CD4-positive, alpha-beta T cell treated with Interleukin-21 for 1 hour (primary cell): ENCODE measurements around the gene NFKB1.

Source experiments
- DNase-seq: peaks from one replicate; pipeline ENCODE4 v3.0.0-alpha.2; 2020

NFKB1 gene

DNA sequence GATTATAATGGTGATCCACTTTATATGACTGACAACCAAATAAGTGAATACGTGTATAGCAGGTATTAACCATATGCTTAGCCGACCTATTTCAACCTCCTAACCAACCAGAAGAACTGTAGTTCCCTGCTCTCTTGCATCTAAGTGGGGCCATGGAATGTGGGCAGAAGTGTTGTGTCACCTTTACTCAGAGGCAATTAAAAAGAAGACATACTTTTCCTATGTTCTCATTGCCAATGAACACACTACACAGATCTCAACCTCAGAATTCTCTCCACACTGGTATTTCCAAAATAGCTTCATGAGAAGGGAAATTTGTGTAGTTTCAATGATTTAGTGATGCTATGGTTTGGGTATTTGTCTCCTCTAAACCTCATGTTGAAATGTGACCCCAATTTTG lies 3.2 kb upstream of the NFKB1 start:
- no peak for DNase-seq

DNA sequence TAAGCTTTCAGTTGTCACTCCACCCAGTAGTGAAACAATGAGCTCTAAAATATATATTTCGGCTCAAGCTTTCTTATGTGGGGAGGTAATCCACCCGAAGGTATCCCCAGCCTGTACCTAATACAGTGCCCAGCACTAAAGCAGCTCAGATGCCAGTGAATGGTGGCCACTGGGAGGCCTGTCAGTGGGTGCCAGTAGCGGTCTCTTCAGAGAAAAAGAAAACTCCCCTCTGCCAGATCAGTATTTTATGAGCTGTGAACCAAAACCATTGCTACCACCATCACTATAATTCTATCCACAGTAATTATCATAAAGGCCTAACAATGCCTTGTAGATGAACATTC lies 835 bp upstream of the NFKB1 start:
- peak; percentile 72 for DNase-seq

DNA sequence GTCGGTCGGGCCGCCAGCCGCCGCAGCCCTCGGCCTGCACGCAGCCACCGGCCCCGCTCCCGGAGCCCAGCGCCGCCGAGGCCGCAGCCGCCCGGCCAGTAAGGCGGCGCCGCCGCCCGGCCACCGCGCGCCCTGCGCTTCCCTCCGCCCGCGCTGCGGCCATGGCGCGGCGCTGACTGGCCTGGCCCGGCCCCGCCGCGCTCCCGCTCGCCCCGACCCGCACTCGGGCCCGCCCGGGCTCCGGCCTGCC lies 213 bp downstream of the NFKB1 start:
- DNase-seq, result no peak

DNA sequence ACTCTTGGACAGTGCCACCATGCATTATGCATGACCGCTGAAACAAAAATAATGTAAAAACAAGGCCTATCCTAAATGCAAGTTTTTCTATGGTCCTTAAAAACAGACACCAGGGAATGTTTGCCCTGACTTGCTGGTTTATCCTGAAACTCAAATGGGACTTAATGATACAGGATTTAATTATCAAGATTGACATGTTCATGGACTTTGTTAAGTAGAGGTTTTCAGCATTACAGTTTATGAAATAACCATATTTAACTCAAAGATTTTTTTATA lies 1.3 kb downstream of the NFKB1 start:
- DNase-seq, result no peak

DNA sequence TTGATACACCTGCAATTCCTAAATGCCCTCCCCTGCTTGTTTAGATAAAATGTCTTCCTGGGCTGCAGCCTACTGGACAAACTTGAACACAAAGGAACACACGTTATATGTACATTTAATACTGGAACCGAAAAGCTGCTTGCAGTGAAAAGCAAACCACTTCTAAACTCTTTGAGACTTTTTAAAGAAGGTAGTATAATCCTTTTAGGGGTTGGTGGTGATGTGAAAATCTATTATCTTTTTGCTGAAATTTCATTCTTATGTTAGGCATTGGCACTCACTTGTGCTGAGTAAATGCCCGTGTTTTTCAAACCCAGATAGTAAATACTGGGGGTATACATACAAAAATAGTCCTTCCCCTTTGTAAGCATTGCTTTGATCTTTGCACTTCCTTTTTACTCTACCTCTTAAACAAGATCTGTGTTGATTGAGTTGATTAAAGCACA lies 2.2 kb downstream of the NFKB1 start:
- no peak for DNase-seq

DNA sequence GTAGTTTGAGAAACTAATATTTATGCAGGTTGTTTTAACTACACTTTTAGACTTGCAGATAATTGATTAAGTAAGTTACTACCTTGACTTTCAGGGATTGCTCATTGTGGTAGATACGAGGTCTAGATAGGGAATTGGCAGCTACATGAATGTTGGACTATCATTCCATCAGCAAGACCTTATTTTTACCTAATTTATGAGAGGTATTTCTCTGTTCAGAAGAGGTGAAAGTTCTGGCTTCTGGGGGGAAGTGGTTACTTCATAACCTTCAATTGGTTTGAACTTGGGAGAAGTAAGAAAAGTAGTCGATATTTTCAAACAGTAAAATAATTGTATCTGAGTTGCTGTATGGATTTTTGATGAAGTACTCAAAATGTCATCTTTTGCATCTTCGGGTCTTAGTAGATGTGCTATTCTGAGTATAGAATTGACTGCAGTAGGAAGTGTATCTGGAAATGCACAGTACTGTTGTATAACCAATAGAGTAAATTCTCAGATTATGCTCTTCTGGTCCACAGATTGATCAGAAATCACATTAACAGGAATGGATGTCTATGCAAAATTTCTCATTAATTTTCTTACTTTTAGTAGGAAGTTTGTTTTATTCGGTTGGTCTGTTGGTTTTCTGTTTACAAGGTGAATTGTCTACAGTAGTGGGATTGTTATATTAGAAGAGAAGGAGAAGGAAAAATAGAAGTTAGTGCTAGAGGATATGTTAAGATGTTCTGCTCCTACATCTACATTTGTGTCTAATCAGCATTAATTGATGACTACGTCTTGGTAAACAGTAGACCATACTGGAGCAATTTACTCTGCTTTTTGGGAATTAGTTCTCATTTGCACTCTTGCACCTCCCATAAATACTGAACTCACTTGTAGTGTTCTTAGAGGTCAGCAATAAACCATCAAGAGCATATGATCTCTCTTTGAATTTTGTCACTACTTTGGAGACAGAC lies 3.0 kb downstream of the NFKB1 start:
- DNase-seq, result peak; percentile 35

DNA sequence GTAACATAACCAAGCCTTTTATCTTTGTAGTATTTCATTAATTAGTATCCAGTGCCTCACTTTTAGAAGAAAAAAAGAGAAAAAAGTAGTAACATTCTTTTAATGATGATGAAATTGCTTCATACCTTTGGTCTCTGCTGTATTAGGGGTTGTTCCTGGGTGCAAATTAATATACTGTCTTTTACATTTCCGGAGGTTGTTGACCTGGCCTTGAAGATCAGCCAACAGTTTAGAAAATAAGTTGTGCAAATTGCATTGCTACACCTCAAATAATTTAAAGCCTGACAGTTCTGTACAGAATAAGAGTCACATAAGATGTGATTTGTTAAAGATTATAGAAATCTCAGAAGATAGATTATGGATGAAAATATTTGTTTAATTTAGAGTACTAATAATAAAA lies 3.8 kb downstream of the NFKB1 start:
- DNase-seq, result no peak

DNA sequence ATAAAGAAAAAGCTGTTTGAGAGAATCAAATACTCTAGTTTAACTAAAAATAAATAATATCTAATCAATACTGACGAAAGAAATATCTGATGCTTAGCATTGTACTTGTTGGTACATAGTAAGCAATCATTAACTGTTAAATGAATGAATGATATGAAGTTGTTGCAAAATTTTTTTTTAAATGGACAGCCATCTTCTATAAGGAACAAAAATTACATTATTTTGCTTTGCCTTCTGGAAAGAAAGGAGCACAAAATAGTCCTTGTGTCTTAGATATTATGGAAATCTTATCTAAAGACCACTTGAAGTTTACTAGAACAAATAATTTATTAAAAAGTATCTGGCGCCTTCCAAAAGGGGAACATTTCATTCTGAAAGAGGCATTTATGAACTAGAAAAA lies 4.5 kb downstream of the NFKB1 start:
- DNase-seq, result no peak

DNA sequence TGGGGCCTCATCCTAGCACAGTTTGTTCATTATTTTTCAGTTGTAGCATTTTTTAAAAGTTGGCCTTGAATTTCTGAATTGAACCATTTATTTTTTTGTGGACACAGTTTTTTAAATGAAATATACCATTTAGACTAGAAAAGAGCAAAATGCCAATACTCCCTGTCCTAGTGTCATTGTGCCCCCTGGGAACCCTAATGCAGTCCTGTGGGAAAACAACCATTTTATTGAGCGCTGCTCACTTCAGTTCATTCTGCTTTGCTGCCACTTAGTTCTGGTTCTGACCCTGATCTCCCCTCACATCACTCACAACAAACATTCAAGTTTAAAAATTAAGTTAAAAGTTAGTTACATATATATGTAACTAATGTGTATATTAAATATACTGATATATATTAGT lies 5.4 kb downstream of the NFKB1 start:
- DNase-seq, result no peak

DNA sequence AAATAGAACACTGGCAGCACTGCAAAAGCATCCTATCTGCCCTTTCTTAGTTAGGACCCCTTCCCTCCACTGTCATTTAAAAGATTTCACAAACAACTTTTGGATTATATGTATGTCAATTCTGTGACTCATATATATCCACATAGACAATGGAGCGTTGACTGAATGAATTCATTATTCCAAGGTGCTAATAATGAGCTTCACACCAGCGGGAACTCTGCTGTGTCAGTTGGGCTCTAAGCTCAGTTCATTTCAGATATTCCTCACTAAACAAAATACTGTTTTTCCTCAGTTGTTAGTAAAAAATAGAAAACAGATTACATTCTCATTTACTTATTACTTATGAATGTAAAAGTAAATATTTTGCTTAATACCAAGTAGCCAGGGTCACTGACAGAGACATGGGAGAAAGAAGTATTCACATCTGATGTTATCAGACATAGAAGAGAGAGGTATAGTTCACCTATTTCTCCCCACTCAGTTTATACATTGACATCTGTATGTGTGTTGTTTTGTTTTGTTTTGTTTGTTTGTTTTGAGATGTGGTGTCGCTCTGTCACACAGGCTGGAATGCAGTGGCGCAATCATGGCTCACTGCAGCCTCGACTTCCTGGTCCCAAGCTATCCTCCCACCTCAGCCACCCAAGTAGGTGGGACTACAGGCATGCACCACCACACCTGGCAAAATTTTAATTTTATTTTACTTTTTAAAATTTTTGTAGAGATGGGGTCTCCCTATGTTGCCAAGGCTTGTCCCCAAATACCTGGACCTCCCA lies 10.9 kb downstream of the NFKB1 start:
- DNase-seq, result no peak

DNA sequence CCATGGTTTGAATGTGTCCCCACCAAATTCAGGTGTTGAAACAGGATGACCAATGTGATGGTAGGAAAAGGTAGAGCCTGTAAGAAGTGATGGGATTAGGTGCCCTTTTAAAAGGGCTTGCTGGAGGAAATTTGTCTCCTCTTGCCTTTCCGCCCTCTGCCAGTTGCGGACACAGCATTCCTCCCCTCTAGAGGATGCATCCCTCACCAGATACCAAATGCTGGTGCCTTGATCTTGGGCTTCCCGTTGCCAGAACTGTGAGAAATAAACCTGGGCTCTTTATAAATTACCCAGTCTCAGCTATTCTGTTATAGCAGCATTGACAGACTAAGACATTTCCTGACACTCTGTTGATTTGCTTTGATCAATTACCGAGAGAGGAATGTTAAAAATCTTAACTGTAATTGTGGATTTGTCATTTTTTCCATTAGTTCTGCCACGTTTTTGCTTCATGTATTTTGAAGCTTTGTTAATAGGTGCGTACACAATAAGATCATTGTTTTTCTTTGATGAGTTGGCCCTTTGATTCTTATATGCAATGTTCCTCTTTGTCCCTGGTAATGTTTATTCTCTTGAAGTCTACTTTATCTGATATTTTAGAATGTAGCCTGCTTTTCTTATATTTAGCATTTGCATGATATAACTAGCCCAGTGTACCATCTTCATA lies 13.3 kb downstream of the NFKB1 start:
- DNase-seq, result no peak

DNA sequence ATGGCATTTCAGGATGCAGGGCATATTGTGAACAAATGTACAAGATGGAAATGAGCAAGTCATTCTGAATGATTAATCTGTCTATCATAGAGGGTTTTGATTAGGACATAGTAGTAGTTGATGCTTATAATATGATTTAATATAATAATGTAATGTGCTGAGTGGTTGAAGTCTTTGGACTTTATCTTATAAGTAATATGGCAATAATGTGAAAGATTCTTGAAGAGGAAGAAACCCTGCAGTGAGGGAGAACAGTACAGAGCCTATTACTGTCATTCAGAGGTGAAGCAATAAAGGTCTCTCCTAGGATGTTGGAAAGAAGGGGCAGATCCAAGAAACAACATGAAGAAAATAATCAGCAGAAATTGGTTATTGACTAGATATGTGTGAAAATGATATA lies 16.6 kb downstream of the NFKB1 start:
- no peak for DNase-seq

DNA sequence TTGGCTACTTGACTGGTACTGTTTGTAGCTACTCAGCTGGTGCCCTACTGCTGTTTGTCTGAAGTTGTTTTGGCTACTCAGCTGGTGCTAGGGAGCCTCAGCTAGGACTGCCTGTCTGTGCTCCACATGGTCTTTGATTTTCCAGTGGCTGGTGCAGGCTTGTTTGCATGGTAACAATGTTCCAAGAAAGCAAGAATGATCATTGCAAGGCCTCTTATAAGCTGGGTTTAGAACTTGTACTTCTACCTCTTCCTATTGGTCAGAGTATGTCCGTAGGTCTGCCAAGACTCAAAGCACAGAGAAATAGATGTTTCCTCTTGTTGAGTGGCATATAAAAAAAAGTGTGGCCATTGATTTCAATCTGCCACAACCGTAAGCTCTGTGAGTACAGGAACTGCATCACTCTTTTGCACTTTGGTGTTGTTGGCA lies 17.6 kb downstream of the NFKB1 start:
- DNase-seq, result peak; percentile 76

DNA sequence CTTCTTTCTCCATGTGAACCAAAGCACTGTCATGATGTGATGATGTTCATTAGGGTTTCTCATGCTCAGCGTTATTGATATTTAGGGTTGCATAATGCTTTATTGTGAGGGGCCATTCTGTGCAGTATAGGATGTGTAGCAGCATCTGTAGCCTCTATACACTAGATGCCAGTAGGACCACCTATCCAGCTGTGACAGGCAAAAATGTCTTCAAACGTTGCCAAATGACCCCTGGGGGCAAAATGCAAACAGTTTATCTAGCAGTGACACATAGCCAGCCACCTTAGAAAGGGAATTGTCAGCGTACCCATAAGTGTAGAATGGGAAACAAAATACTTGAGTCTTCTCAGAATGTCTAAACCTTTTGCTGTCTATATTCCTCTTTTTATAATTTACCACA lies 18.8 kb downstream of the NFKB1 start:
- DNase-seq, result no peak

DNA sequence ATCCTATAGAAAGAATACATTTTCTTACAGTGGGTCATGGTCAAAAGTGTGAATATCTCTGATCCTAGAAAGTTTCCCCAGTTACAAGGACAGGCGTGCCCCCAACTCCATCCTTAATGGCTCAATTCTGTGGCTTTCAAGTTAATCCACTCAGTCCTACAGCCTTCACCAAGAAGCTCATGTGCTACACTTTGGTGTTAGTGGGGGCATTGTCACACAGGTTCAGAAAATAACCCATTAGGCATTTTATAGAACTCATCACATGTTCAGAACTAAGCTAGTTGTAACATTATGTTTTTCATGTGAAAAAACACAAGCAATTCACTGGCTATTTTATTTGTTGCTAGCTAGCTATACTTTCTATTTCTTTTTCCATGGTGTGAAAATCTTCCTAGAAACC lies 20.4 kb downstream of the NFKB1 start:
- DNase-seq, result no peak

DNA sequence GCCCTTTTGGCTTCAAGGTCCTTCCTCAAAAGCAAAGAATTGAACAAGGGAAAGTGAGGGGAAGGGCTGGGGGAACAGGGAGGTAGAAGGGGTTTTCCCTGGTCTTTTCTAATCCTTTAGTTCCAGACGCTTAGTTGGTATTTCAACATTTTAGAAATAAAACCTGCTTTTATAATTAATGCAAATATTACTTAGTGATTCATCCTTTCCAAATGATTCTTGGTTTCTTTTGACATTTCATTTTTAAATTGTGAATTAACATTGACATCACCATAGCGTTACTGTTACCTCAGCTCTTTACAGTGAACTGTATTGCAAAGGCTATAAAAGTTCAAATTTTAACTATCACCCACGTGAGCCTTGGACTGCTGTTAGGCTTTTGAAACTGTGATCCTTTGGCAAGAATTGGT lies 20.9 kb downstream of the NFKB1 start:
- DNase-seq, result no peak

DNA sequence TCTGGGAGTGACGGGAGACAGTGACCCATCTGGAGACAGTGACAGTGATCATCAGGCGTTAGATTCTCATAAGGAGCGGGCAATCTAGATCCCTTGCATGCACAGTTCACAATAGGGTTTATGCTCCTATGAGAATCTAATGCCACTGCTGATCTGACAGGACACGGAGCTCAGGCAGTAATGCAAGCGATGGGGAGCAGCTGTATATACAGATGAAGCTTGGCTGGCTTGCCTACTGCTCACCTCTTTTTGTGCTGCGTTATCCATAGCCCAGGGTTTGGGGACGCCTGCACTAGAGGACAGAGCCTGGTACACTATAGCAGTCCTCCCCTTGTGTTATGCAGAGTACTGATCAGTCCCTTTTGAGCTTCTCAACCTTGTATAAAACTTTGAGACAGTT lies 23.5 kb downstream of the NFKB1 start:
- no peak for DNase-seq

DNA sequence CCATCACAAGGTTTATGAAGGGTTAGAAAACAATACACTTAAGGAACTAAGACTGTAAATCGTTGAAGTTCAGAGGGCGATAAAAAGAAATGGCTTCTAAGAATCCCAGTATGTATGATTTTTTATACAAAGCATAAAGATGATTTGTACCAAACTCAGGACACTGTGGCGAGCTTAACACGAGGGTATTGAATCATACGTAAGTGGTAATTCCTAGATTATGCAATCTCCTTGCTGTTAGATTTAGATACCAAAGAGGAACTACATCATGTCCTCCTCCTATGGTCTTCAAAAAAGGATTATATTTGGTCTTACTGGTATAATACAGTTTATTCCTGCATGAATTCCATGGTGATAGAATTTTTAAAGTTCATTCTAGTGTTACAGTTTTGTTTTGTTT lies 23.9 kb downstream of the NFKB1 start:
- DNase-seq, result no peak

DNA sequence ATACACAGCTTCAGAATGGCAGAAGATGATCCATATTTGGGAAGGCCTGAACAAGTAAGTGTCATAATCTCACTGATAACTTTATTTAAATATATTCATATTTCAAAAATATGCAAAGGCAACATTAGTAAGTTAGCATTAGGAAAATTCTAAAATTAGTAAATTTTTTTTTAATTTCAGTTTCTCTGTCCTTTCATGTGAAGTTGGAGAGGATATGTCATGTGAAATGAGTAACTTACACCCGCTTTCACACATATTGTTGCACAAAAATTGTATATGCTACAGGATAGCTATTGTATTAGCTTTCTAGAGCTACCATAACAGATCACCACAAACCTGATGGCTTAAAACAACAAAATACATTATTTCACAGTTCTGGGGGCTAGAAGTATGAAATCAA lies 24.3 kb downstream of the NFKB1 start:
- no peak for DNase-seq

DNA sequence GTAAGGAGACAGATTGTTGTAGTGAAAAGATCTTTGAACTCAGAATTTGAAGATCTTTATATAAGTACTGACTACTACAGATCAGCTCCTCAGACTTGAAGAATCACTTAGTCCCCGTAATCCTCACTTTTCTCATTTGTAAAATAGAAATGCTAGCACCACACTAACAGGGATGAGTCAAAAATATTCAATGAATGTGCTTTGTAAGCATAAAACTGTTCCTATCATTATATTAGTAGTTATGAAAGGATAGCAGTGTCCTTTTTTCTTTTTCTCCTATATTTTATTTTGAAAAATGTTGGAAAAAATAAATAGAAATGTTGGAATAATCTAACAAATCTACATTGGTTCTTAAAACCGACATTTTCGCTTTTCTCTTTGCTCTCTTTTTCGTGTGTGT lies 25.4 kb downstream of the NFKB1 start:
- no peak for DNase-seq

DNA sequence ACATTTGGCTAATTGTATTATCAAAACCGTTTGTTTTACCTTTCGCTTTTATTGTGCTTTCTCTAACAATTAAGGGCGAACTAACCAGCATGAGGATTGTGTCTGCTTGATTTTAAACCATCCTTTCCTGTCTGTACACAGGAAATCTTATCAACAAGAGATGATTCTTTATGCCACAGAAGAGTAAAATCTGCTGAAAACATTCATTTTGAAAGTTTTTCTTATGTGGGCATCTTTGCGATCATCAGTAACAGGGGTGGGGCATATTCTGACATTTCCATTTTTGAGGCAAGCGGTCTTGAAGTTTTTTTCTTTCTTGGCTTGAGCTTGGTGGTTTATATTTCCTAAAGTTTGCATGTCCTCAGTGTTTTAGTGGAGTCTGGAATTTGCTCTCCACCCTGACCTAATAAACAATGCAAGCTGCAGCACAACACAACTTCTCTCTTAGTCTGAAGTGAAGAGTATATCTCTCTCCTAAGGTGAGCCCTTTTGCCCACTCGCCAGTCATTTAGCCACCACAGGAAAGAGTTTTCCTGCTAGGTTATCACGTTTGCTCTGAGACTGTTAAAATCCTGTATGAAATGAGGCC lies 26.6 kb downstream of the NFKB1 start:
- DNase-seq, result peak; percentile 44

DNA sequence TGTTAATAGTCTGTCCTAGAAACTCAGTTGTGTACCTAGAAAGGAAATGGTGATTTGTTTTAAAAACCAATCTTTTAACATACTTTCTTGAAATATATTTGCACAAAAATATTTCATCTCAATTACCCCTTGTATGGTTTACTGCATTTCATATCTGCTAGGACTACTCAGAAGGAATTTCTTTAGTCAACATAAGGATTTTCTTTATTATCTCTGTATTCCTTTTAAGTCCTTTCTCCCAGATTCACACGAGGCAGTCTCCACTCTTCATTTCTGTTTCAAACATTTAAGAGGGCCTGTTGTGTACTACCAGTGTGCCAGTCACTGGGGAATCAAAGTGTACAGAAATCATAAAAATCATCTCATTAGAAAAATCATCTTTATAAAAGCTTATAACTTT lies 28.8 kb downstream of the NFKB1 start:
- DNase-seq, result no peak

DNA sequence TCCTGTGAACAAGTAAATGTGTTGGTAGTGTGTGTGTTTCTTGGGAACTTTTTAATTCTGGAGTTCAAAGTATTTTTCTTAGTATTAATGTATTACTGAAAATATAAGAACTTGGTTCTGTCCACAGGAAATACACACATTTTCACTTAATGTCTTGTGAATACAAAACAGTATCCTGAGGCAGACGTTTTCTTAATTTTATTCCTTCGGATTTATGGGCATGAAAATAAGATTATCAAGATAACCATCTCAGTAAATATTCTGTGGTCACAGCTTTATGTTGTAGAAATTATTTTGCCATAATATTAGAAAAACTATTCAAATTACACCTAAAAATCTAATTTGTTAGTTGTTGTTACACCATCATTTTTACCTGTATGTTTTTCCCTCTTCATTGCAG lies 29.8 kb downstream of the NFKB1 start:
- DNase-seq, result no peak

DNA sequence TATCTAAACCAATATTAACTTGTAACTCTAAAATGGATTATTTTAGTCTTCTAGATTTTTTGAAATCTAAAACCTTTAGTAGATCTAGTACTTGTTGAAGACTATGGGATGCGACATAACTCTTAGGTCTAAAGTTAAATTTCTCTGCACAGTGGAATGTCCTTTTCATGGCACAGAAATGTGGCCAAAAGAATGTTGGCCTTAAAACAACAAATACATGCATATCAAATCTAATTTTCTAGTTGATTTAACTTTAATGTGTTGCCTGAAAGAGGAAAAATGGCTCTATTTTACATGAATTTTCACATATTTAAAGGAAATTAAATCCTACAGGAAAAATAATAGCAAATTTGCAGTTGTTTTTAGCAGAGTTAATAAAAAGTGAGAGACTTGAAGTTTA lies 30.3 kb downstream of the NFKB1 start:
- DNase-seq, result no peak
